Stromal cell of bone marrow (primary cell): ENCODE data around the gene CXorf38.
"Not testable (repeated sequence)": the region's sequence is repeated elsewhere in the genome, so short reads cannot be mapped to it uniquely, and the experiment has no call there.

Experiments used
- DNase-seq: peaks from one replicate; pipeline ENCODE4 v3.0.0-alpha.2; 2012; ENCODE audit warnings: low read depth

The CXorf38 gene

GRCh38 chrX:40625294-40625693, 22.1 kb downstream of the CXorf38 start:
- no peak for DNase-seq

- DNase-seq: no peak
These were observed 23.7 kb downstream of the CXorf38 start for GRCh38 chrX:40623665-40624064.

GRCh38 chrX:40623139-40623536, 24.2 kb downstream of the CXorf38 start, which contains the start of gene MPC1L:
Gene MPC1L, plus strand, starts transcription at chrX:40623428. Its CDS starts 138 bp downstream, at chrX:40623566.
- no peak for DNase-seq

GRCh38 chrX:40622479-40623138, 24.8 kb downstream of the CXorf38 start:
- no peak for DNase-seq

- DNase-seq: peak; percentile 21
These were observed 29.8 kb downstream of the CXorf38 start for GRCh38 chrX:40617566-40617965.

- DNase-seq: no peak
These were observed 31.4 kb downstream of the CXorf38 start for GRCh38 chrX:40615976-40616375.

GRCh38 chrX:40612511-40612910, 34.9 kb downstream of the CXorf38 start:
- DNase-seq: no peak

GRCh38 chrX:40607381-40607780, 40.0 kb downstream of the CXorf38 start:
- no peak for DNase-seq

- no peak for DNase-seq
These were observed 43.9 kb downstream of the CXorf38 start for GRCh38 chrX:40603446-40603845.

GRCh38 chrX:40589616-40590321, 57.6 kb downstream of the CXorf38 start:
- not testable (repeated sequence) for DNase-seq

- not testable (repeated sequence) for DNase-seq
These were observed 59.7 kb downstream of the CXorf38 start for GRCh38 chrX:40587623-40588022.

GRCh38 chrX:40582811-40583210, 64.5 kb downstream of the CXorf38 start:
- no peak for DNase-seq

- DNase-seq: not testable (repeated sequence)
These were observed 65.2 kb downstream of the CXorf38 start for GRCh38 chrX:40582178-40582577.

GRCh38 chrX:40581336-40581920, 65.9 kb downstream of the CXorf38 start:
- DNase-seq: peak; percentile 3

- DNase-seq: peak; percentile 85
These were observed 66.6 kb downstream of the CXorf38 start, which contains the start of gene ATP6AP2 for GRCh38 chrX:40580537-40581335. Gene ATP6AP2, plus strand, starts transcription at chrX:40580970. Its CDS starts 96 bp downstream, at chrX:40581066.

GRCh38 chrX:40579900-40580536, 67.3 kb downstream of the CXorf38 start:
- DNase-seq: no peak

- DNase-seq: no peak
These were observed 68.2 kb downstream of the CXorf38 start for GRCh38 chrX:40579141-40579540.

GRCh38 chrX:40578039-40578695, 69.2 kb downstream of the CXorf38 start:
- DNase-seq: no peak
